ENCODE data around the gene WASF3.

DNA sequence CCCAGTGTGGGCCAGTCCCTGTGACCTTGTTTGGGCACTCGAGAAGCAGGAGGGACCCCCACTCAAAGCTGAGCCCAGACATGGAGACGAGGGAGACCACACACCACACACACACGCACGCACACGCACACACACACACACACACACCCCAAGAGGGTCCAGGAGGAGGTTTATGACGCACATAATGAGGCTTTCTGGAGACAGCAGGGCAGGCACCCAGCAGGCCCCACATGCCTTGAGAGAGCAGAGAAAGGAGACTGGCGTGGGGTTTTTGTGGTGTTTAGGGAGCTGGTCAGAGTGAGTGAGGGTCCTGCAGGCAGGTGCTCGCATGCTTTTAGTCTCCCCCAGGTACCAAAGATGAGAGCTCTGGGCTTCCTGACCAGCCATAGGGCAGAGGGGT is 160.7 kb downstream of the WASF3 start:
- TF ChIP-seq, protein P1, sequence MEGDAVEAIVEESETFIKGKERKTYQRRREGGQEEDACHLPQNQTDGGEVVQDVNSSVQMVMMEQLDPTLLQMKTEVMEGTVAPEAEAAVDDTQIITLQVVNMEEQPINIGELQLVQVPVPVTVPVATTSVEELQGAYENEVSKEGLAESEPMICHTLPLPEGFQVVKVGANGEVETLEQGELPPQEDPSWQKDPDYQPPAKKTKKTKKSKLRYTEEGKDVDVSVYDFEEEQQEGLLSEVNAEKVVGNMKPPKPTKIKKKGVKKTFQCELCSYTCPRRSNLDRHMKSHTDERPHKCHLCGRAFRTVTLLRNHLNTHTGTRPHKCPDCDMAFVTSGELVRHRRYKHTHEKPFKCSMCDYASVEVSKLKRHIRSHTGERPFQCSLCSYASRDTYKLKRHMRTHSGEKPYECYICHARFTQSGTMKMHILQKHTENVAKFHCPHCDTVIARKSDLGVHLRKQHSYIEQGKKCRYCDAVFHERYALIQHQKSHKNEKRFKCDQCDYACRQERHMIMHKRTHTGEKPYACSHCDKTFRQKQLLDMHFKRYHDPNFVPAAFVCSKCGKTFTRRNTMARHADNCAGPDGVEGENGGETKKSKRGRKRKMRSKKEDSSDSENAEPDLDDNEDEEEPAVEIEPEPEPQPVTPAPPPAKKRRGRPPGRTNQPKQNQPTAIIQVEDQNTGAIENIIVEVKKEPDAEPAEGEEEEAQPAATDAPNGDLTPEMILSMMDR (IDR thresholded peaks at IDR 0.05), result no peak
- no peak for TF ChIP-seq POLR2A (IDR thresholded peaks at IDR 0.05)
